Skeletal muscle cell (primary cell): ENCODE measurements around the gene ZNF385B.
A peak's percentile ranks its signal among the peaks of the same experiment; 100 is the strongest.

Experiments used
- DNase-seq: peaks from one replicate; pipeline ENCODE4 v3.0.0-alpha.2; 2010; ENCODE audit warnings: low read depth
- H3K4me3 ChIP-seq: 2 replicates; pipeline ENCODE4 v1.5.1; 2011; ENCODE audit warnings: low read depth, mild to moderate bottlenecking, control low read depth, low read length, moderate library complexity

ZNF385B gene

DNA sequence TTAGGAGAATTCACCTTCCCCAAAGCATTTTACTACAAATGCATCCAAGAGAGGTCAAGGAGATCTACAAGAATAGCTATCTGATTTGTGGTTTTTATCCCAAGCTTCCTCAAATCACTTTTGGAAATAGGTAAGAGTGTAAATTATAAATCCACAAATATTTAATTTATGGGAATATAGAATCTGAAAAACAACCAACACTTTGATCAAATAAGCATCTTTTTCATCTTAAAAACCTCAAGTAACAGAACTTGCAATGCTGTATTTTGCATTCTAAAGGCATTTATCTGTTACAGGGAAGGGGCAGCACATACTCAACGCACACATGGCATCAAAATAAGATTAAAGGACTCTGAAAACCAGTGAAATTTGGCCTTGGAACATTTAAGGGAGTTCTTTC lies 1.9 kb downstream of the ZNF385B start:
- H3K4me3 ChIP-seq = no peak overlapping the region
- DNase-seq = no peak

- no peak for DNase-seq
- H3K4me3 ChIP-seq = no peak overlapping the region
These were observed 4.2 kb downstream of the ZNF385B start for GRCh38 chr2:179857236-179857635.

DNA sequence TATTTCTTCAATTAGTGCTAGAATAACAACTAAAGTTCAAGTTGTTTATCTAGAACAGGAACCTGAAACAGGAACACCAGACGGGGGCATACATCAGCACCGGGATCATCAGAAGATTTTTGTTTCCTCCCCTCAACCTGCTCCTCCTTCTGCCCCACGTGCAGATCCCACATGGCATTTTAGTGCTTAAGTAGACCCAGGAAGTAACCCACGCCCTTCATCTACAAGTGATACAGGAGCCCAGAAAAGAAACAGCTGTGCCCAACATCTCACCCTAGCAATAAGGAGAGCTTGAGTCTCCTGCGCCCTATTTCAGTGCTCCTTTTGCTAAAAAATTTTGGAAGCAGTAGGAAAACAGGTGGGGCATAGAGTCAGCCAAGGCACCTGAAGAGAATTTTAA lies 5.2 kb downstream of the ZNF385B start:
- no peak overlapping the region for H3K4me3 ChIP-seq
- no peak for DNase-seq

DNA sequence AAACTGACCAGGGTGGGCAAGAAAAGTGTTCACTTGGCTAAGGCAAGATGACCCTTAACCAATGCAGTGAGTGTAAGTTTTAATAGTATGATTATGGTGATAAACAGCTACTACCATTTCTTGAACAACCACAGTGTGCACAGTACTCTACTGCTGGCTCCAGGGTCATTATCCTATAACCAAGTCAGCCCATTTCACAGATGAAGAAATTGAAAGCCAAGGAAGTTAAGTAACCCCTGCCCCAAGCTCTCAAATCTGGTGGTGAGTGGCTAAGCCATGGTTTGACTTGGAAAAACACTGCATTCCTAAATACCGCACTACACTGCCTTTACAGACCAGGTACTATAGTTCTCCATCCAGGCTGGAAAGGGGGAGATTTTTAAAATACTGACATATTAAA lies 5.7 kb downstream of the ZNF385B start:
- no peak overlapping the region for H3K4me3 ChIP-seq
- DNase-seq = no peak

GRCh38 chr2:179854891-179855290 lies 6.5 kb downstream of the ZNF385B start:
- no peak for DNase-seq
- no peak overlapping the region for H3K4me3 ChIP-seq

DNA sequence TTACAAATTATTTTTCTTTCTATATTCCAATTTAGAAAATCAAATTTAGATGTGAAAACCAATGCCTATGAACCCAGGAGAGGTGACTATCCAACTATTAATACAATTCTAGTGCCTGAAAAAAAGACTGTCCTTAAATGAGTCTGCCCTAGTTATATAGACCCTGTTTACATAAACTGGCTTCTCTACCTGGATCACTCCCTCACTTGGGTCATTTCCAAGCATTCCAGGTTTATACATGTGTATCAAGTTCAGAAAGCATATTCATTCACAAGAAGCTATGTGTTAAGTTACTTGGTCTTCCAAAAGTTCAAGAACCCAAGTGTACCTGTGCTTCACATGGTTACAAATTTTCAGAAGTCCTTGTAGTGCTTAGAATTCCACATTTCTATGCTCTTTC lies 8.3 kb downstream of the ZNF385B start:
- no peak for DNase-seq
- H3K4me3 ChIP-seq = no peak overlapping the region

DNA sequence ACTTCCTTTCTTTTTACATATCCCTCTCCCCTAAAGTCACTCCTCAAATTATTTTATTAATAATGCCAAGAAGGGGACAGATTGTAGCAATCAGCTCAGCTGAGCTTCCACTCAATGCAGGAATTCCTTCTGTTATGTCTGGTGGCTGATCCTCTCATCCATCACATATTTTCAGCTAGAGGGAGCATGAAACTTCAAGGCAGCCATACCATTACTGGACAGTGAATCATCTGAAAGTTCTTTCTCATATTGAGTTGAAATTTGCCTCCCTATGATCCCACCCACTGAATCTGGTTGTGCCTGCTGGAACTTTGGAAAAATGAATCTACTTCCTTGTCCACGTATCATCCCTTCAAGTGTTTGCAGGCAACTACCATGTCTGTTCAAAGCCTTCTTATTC lies 11.2 kb downstream of the ZNF385B start:
- no peak overlapping the region for H3K4me3 ChIP-seq
- DNase-seq = no peak

DNA sequence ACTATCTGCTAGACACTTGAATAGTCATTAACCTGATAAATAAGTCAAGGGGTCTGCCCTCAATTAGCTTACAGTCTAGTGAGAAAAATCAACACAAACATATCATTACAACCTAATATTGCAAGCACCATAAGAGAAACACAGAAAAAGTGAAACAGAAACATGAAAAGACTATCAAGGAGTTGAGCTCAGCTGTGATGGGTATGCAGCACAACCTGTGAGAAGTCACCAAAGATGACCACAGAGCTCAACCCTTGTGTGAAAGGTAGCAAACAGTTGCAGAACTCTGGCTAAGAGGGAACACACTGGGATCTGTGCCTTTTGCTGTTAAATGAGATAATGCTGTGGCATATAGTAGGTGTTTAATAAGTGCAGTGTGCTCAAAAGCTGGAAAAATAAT lies 11.7 kb downstream of the ZNF385B start:
- H3K4me3 ChIP-seq = no peak overlapping the region
- no peak for DNase-seq

DNA sequence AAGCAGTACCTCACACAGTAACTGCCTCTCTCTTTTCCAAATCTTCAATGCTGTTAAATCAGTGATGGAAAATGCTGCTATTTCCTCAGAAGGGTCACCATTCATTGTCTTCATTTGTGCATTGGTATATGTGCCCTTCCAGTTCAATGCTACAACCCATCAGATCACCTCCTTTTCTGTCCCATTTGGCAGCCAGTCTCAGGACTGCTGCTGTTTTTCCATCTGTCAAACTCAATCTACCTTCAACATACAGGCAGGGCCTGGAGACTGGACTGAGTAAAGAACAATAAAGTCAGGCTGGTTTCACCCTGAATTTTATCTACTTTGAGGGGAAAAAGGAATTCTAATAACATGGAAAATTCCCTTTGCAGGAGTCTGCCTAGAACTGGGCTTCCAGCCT lies 17.9 kb downstream of the ZNF385B start:
- no peak overlapping the region for H3K4me3 ChIP-seq
- no peak for DNase-seq

DNA sequence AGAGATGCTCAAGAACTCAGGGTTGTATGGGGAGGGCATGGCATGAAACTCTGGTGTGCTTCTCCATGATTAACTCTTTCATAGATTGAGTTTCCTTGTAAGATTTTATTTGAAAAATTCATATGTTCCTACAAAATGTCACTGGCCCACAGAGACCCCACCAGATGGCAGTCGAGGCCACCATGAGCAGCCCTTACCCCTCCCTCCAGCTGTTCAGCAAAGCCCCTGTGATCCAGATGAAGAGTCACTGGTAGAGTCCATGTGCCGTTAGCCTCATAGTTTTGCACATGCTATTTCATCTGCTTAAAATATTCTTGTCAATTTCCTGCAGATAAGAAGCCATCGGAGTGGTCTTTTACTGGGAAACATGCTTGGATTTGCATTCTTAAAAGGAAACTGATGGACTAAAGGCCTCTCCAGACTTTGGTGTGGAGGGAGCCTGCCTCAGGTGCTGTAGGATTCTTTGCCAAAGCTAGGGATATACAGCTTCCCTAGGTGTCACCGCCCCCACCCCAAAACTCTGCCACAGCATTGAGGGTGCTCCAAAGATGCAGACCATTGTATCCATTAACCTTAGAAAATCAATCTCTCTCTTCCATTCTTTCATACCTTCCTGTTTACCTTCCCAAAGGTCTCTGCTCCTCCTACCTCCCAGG lies 18.8 kb downstream of the ZNF385B start:
- no peak for DNase-seq
- no peak overlapping the region for H3K4me3 ChIP-seq

DNA sequence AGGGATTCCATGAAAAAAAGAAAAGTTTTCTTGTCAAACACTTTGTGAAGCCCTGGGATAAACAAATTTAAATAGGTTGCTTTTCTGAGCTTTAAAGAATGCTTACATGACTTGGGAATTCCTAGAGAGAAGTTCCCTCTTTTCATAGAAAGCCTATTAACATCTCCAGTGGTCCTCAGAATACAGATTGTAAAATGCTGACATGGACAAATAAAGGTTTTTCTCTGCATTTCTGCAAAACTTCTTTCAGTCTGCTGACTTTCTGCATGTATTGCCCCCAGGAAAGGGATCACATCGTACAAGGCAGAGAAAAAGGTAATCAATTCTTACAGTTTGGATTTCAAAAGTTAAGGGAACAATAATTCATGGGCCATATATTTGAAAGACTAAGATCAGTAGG lies 20.6 kb downstream of the ZNF385B start:
- no peak overlapping the region for H3K4me3 ChIP-seq
- DNase-seq = no peak

- peak; percentile 38 for DNase-seq
- H3K4me3 ChIP-seq = no peak overlapping the region
These were observed 24.0 kb downstream of the ZNF385B start for GRCh38 chr2:179837408-179837807.

GRCh38 chr2:179830043-179830787 lies 31.2 kb downstream of the ZNF385B start:
- no peak overlapping the region for H3K4me3 ChIP-seq

DNA sequence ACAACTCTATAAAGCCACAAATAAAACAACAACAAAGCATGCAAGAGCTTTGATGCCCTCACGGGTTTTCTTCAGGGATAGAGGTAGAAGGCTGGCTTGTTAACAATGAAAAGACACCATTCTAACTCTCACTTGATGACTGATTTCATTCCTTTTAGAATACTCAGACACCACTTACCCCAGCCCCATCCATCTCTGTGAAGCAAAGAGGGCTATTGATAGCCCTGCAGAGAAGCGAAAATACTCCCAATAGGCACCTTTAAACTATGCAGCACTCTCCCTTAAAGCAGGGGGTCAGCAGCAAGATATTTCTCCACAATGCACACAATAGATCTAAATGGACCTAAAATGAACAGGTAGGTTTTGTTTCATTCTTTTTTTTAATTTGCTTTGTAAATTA lies 35.1 kb downstream of the ZNF385B start:
- no peak for DNase-seq
- H3K4me3 ChIP-seq = no peak overlapping the region

More at GRCh38 chr2:179830043-179830787, 31.2 kb downstream of the ZNF385B start:
- DNase-seq = no peak

DNA sequence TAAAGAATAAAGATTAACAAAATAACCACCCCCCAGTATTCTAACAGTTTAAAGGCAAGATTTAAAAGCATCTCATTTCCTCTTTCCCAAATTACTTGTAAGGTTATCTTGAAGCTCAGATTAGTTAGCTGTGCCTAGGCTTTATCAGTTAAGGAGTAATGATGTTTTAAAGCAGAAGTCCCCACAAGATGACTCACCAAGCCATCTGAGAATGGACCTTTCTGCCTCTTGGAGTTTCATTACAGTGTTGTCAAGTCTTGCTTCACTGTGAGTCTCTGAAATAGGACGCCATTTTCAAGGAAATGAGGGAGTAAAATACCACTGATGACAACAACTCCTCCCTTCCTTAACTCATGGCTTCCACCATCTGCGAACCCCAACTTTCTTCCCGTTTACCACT lies 35.9 kb downstream of the ZNF385B start:
- no peak for DNase-seq
- no peak overlapping the region for H3K4me3 ChIP-seq

DNA sequence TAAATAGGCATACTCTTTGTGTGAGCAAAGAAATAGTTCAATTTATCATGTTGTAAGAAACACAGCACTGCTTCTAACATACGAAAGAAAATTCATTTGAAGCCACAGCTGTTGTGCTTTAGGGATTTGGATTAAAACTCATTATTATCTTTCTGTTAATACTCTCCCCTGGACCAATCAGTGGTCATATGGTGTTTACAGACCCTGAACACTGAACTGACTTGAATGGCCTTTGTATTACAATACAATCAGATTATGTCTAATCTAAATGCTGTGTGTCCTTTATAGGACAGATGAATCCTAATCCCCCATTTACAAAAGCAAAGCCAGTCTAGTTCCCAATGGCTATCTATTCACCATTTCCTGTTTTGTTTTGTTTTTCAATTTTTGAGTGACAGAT lies 36.5 kb downstream of the ZNF385B start:
- H3K4me3 ChIP-seq = no peak overlapping the region
- no peak for DNase-seq

- no peak overlapping the region for H3K4me3 ChIP-seq
- no peak for DNase-seq
These were observed 38.9 kb downstream of the ZNF385B start for GRCh38 chr2:179822540-179822939.

DNA sequence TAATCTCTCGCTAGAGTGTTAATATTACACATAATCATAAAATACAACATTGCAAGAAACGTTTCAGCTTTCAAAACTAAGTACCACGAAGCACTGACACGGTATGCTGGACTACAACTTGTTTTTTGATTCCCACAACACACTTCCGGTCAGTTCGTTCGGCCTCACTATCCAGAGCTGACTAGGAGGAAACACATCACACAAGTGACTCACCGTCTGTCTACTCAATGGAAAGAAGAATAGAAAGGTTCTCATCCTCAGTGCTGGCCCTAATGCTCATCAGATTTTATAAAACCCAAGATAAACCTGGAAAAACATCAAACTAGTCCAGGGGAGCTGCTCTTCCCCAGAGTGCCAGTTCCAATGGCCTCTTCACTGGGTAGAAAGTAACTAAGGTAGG lies 42.9 kb downstream of the ZNF385B start:
- no peak for DNase-seq
- no peak overlapping the region for H3K4me3 ChIP-seq

GRCh38 chr2:179817181-179817841 lies 44.1 kb downstream of the ZNF385B start:
- no peak for DNase-seq
- no peak overlapping the region for H3K4me3 ChIP-seq

GRCh38 chr2:179814050-179814449 lies 47.4 kb downstream of the ZNF385B start:
- H3K4me3 ChIP-seq = no peak overlapping the region

GRCh38 chr2:179812501-179812900 lies 48.9 kb downstream of the ZNF385B start:
- no peak for DNase-seq
- no peak overlapping the region for H3K4me3 ChIP-seq

More at GRCh38 chr2:179814050-179814449, 47.4 kb downstream of the ZNF385B start:
- DNase-seq = no peak
